ENCODE results near the gene CCDC178.

The CCDC178 gene

GRCh38 chr18:33466822-33467221 is 26.3 kb upstream of the CCDC178 start:
- H3K36me3 ChIP-seq (ENCODE audit: control insufficient read depth in 4 of 4, insufficient read depth in 4 of 4, low read length in 3 of 4) = no peaks in the 10 kb centered on the region
- no peak for DNase-seq
- peaks cover 0 to 1% (median 0%) of the 10 kb centered on the region in 5 experiments for H3K9me3 ChIP-seq (ENCODE audit: control extremely low read depth in 1 of 5, control insufficient read depth in 4 of 5, insufficient read depth in 2 of 5, low read depth in 1 of 5, low read length in 4 of 5)
- no peaks in the 10 kb centered on the region for H3K4me1 ChIP-seq (ENCODE audit: control extremely low read depth in 1 of 4, control insufficient read depth in 4 of 4, insufficient read depth in 4 of 4, low read length in 3 of 4)
- CTCF ChIA-PET = no interaction called here
- no peak overlapping the region for H3K27ac ChIP-seq (ENCODE audit: insufficient read depth in 1 of 2, low read depth in 1 of 2, low read length in 2 of 2, poor library complexity in 1 of 2, severe bottlenecking in 2 of 2)
- POLR2A ChIA-PET = no interaction called here
- H3K4me3 ChIP-seq (ENCODE audit: control insufficient read depth in 1 of 7, extremely low read depth in 1 of 7, insufficient read depth in 4 of 7, low read depth in 2 of 7, low read length in 6 of 7) = no peak overlapping the region
- H3K27me3 ChIP-seq (replicated peaks in 2 of 5; ENCODE audit: control insufficient read depth in 4 of 5, insufficient read depth in 5 of 5, low read length in 4 of 5) = no peaks in the 10 kb centered on the region
- no CpG with 5 or more reads among the region's 1 CpG for WGBS (ENCODE audit: insufficient coverage)

DNA sequence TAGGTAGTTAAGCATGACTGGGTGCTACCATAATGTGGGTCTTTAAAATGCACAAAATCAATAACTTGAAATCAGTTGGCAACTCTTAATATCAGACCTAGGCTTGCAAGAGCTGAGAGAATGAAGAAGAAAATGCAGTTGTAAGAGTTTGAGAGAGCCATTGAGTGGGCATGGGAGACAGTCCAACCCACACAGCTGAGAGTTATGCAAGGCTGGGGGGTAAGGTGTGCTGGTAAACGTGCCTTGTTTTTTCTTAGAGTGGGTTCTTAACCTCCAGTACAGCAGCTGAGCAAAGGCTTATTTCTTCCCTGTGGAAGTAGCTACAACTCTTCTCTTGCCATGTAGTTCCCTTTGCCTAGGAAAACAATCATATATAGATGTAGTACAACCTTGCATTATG is 20.2 kb upstream of the CCDC178 start:
- ChIA-PET CTCF (no interaction called here), POLR2A (no interaction called here)
- WGBS (ENCODE audit: insufficient coverage) = no CpG with 5 or more reads among the region's 1 CpG
- no peaks in the 10 kb centered on the region for H3K36me3 ChIP-seq (ENCODE audit: control insufficient read depth in 4 of 4, insufficient read depth in 4 of 4, low read length in 3 of 4)
- H3K27ac ChIP-seq (ENCODE audit: insufficient read depth in 1 of 2, low read depth in 1 of 2, low read length in 2 of 2, poor library complexity in 1 of 2, severe bottlenecking in 2 of 2) = no peak overlapping the region
- H3K27me3 ChIP-seq (replicated peaks in 2 of 5; ENCODE audit: control insufficient read depth in 4 of 5, insufficient read depth in 5 of 5, low read length in 4 of 5) = no peaks in the 10 kb centered on the region
- no peaks in the 10 kb centered on the region for H3K4me1 ChIP-seq (ENCODE audit: control extremely low read depth in 1 of 4, control insufficient read depth in 4 of 4, insufficient read depth in 4 of 4, low read length in 3 of 4)
- peaks cover 0 to 1% (median 0%) of the 10 kb centered on the region in 5 experiments for H3K9me3 ChIP-seq (ENCODE audit: control extremely low read depth in 1 of 5, control insufficient read depth in 4 of 5, insufficient read depth in 2 of 5, low read depth in 1 of 5, low read length in 4 of 5)
- no peak for DNase-seq
- H3K4me3 ChIP-seq (ENCODE audit: control insufficient read depth in 1 of 7, extremely low read depth in 1 of 7, insufficient read depth in 4 of 7, low read depth in 2 of 7, low read length in 6 of 7) = no peak overlapping the region

GRCh38 chr18:33459612-33460011 is 19.1 kb upstream of the CCDC178 start:
- ChIA-PET POLR2A (no interaction called here), CTCF (no interaction called here)
- no peak overlapping the region for H3K4me3 ChIP-seq (ENCODE audit: control insufficient read depth in 1 of 7, extremely low read depth in 1 of 7, insufficient read depth in 4 of 7, low read depth in 2 of 7, low read length in 6 of 7)

DNA sequence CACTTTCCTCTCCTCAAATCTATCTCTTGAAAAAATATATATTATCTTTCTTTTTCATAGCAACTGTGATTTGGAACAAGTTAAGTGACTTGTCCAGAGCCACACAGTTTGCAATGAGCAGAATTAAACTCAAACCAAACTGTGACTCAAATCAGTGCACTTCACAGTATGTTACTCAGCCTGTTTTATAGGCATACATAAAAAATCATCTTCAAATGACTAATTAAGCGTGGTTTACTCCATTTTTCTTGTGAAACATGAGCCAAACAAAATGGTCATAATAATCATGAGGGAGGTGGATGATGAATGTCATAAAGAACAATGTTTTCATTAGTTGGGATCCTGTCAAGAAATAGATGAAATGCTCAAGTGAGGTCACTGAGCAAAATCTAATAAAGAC is 6.1 kb upstream of the CCDC178 start:
- no peaks in the 10 kb centered on the region for H3K9me3 ChIP-seq (ENCODE audit: control extremely low read depth in 1 of 5, control insufficient read depth in 4 of 5, insufficient read depth in 2 of 5, low read depth in 1 of 5, low read length in 4 of 5)
- WGBS (ENCODE audit: insufficient coverage) = 0% methylated on average over 1 of the region's 1 CpG
- no peak overlapping the region for H3K4me3 ChIP-seq (ENCODE audit: control insufficient read depth in 1 of 7, extremely low read depth in 1 of 7, insufficient read depth in 4 of 7, low read depth in 2 of 7, low read length in 6 of 7)
- no peaks in the 10 kb centered on the region for H3K36me3 ChIP-seq (ENCODE audit: control insufficient read depth in 4 of 4, insufficient read depth in 4 of 4, low read length in 3 of 4)
- no peak overlapping the region for H3K27ac ChIP-seq (ENCODE audit: insufficient read depth in 1 of 2, low read depth in 1 of 2, low read length in 2 of 2, poor library complexity in 1 of 2, severe bottlenecking in 2 of 2)
- POLR2A ChIA-PET = no interaction called here
- CTCF ChIA-PET = no interaction called here
- no peak for DNase-seq
- H3K4me1 ChIP-seq (ENCODE audit: control extremely low read depth in 1 of 4, control insufficient read depth in 4 of 4, insufficient read depth in 4 of 4, low read length in 3 of 4) = no peaks in the 10 kb centered on the region
- peaks cover 0 to 10% (median 5%) of the 10 kb centered on the region in 5 experiments for H3K27me3 ChIP-seq (replicated peaks in 2 of 5; ENCODE audit: control insufficient read depth in 4 of 5, insufficient read depth in 5 of 5, low read length in 4 of 5)

More at GRCh38 chr18:33459612-33460011, 19.1 kb upstream of the CCDC178 start:
- Histone ChIP-seq H3K27ac (ENCODE audit: insufficient read depth in 1 of 2, low read depth in 1 of 2, low read length in 2 of 2, poor library complexity in 1 of 2, severe bottlenecking in 2 of 2) (no peak overlapping the region), H3K9me3 (ENCODE audit: control extremely low read depth in 1 of 5, control insufficient read depth in 4 of 5, insufficient read depth in 2 of 5, low read depth in 1 of 5, low read length in 4 of 5) (peaks cover 0 to 1% (median 0%) of the 10 kb centered on the region in 5 experiments), H3K36me3 (ENCODE audit: control insufficient read depth in 4 of 4, insufficient read depth in 4 of 4, low read length in 3 of 4) (no peaks in the 10 kb centered on the region), H3K4me1 (ENCODE audit: control extremely low read depth in 1 of 4, control insufficient read depth in 4 of 4, insufficient read depth in 4 of 4, low read length in 3 of 4) (no peaks in the 10 kb centered on the region), H3K27me3 (replicated peaks in 2 of 5; ENCODE audit: control insufficient read depth in 4 of 5, insufficient read depth in 5 of 5, low read length in 4 of 5) (no peaks in the 10 kb centered on the region)
- no peak for DNase-seq

- Histone ChIP-seq H3K27ac (ENCODE audit: insufficient read depth in 1 of 2, low read depth in 1 of 2, low read length in 2 of 2, poor library complexity in 1 of 2, severe bottlenecking in 2 of 2) (no peak overlapping the region), H3K4me3 (ENCODE audit: control insufficient read depth in 1 of 7, extremely low read depth in 1 of 7, insufficient read depth in 4 of 7, low read depth in 2 of 7, low read length in 6 of 7) (no peak overlapping the region), H3K4me1 (ENCODE audit: control extremely low read depth in 1 of 4, control insufficient read depth in 4 of 4, insufficient read depth in 4 of 4, low read length in 3 of 4) (peaks cover 0 to 6% (median 3%) of the 10 kb centered on the region in 4 experiments), H3K36me3 (ENCODE audit: control insufficient read depth in 4 of 4, insufficient read depth in 4 of 4, low read length in 3 of 4) (no peaks in the 10 kb centered on the region), H3K27me3 (replicated peaks in 2 of 5; ENCODE audit: control insufficient read depth in 4 of 5, insufficient read depth in 5 of 5, low read length in 4 of 5) (peaks cover 5 to 27% (median 7%) of the 10 kb centered on the region in 5 experiments), H3K9me3 (ENCODE audit: control extremely low read depth in 1 of 5, control insufficient read depth in 4 of 5, insufficient read depth in 2 of 5, low read depth in 1 of 5, low read length in 4 of 5) (peaks cover 0 to 2% (median 0%) of the 10 kb centered on the region in 5 experiments)
- CTCF ChIA-PET = no interaction called here
- POLR2A ChIA-PET = no interaction called here
- WGBS (ENCODE audit: insufficient coverage) = no CpG with 5 or more reads among the region's 2 CpGs
- DNase-seq = no peak
Measured at GRCh38 chr18:33444709-33445108, 4.2 kb upstream of the CCDC178 start.

DNA sequence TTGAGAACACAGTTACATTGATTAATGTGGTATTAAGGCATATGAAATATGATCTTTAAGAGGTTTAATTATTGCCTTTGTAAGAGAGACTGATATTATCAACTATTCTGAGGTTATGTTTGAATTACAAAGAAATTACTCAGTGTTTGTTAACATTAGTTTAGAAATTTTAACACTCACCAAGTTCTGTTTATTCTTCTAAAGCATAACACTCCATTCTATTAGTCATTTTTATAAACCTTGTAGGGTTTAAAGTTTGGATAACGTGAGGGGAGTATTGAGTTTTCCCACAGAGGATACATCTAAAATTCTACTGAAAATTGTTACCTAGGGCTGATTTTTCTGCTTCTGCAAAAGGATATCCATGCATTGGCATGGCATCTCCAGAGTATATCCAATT is 7.7 kb downstream of the CCDC178 start:
- no peak overlapping the region for H3K4me3 ChIP-seq (ENCODE audit: control insufficient read depth in 1 of 7, extremely low read depth in 1 of 7, insufficient read depth in 4 of 7, low read depth in 2 of 7, low read length in 6 of 7)
- no peak overlapping the region for H3K27ac ChIP-seq (ENCODE audit: insufficient read depth in 1 of 2, low read depth in 1 of 2, low read length in 2 of 2, poor library complexity in 1 of 2, severe bottlenecking in 2 of 2)
- no peaks in the 10 kb centered on the region for H3K9me3 ChIP-seq (ENCODE audit: control extremely low read depth in 1 of 5, control insufficient read depth in 4 of 5, insufficient read depth in 2 of 5, low read depth in 1 of 5, low read length in 4 of 5)
- peaks cover 0 to under 1% (median 0%) of the 10 kb centered on the region in 5 experiments for H3K27me3 ChIP-seq (replicated peaks in 2 of 5; ENCODE audit: control insufficient read depth in 4 of 5, insufficient read depth in 5 of 5, low read length in 4 of 5)
- H3K4me1 ChIP-seq (ENCODE audit: control extremely low read depth in 1 of 4, control insufficient read depth in 4 of 4, insufficient read depth in 4 of 4, low read length in 3 of 4) = no peaks in the 10 kb centered on the region
- H3K36me3 ChIP-seq (ENCODE audit: control insufficient read depth in 4 of 4, insufficient read depth in 4 of 4, low read length in 3 of 4) = no peaks in the 10 kb centered on the region
- no CpG with 5 or more reads among the region's 1 CpG for WGBS (ENCODE audit: insufficient coverage)
- ChIA-PET CTCF (no interaction called here), POLR2A (no interaction called here)
- DNase-seq = no peak

DNA sequence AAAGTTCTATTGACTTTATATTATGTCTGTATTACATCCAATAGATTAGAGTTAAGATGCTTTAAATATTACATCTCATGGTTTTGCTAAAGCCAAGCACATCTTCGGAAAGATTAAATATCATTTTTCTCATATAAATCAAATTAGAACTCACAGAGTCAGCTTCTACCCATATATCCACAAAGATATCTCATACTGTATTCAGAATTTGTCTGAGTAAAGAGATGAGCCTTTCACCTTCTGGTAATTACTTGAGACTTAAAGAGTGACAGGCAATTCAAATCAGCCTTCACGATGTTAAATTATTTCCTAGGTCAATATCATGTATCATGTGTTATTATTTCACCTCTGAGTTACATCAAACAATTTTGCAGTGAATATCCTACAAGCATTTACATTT is 13.0 kb downstream of the CCDC178 start:
- H3K9me3 ChIP-seq (ENCODE audit: control extremely low read depth in 1 of 5, control insufficient read depth in 4 of 5, insufficient read depth in 2 of 5, low read depth in 1 of 5, low read length in 4 of 5) = no peaks in the 10 kb centered on the region

More for the DNA sequence above, 13.0 kb downstream of the CCDC178 start:
- no peaks in the 10 kb centered on the region for H3K27me3 ChIP-seq (replicated peaks in 2 of 5; ENCODE audit: control insufficient read depth in 4 of 5, insufficient read depth in 5 of 5, low read length in 4 of 5)
- H3K27ac ChIP-seq (ENCODE audit: insufficient read depth in 1 of 2, low read depth in 1 of 2, low read length in 2 of 2, poor library complexity in 1 of 2, severe bottlenecking in 2 of 2) = no peak overlapping the region
- WGBS (ENCODE audit: insufficient coverage) = no CpG with 5 or more reads among the region's 2 CpGs
- no peak overlapping the region for H3K4me3 ChIP-seq (ENCODE audit: control insufficient read depth in 1 of 7, extremely low read depth in 1 of 7, insufficient read depth in 4 of 7, low read depth in 2 of 7, low read length in 6 of 7)
- no peaks in the 10 kb centered on the region for H3K36me3 ChIP-seq (ENCODE audit: control insufficient read depth in 4 of 4, insufficient read depth in 4 of 4, low read length in 3 of 4)
- POLR2A ChIA-PET = no interaction called here
- DNase-seq = no peak
- no peaks in the 10 kb centered on the region for H3K4me1 ChIP-seq (ENCODE audit: control extremely low read depth in 1 of 4, control insufficient read depth in 4 of 4, insufficient read depth in 4 of 4, low read length in 3 of 4)
- CTCF ChIA-PET = interaction anchor here (1.5 kb wide), 1 partner anchor 28 kb away, joined by 3 read pairs; no protein-coding TSS in a partner anchor

Data from common myeloid progenitor, CD34-positive (primary cell).